ENCODE data around the gene CCDC33. TPM values are rescaled to one million over a fixed set of nuclear protein-coding genes. Genes with fewer than 3 reads are reported as not detected.

The CCDC33 gene
- total RNA-seq, 1 experiment from 2014 or later = not detected

DNA sequence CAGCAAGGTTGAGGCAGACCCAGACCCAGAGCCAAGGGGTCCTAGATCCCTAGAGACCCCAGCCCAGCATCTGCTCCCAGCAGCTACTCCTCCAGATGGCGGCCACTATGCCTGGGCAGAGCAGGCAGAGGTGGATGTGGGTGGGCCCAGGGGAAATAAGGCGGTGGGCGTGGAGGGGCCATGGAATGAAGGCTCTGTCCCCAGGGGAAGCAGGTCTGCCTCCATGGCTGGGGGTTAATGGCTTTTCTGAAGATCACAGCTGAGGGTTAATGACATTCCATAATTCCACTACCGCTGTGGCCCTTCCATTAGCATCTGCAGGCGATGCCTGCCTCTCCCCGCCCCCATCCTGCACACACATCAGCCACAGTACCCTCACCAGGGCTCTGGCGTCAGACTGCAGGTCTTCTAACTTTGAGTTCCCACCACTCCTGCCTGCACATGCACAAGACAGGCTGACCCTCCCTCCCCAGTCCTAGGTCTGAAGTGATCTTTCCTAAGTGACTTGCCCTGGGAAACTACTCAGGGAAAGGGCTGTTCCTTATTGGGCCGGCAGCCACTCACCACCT, 41.2 kb downstream of the CCDC33 start:
- DNase-seq (ENCODE audit: extremely low read depth, low read depth) = no peak

DNA sequence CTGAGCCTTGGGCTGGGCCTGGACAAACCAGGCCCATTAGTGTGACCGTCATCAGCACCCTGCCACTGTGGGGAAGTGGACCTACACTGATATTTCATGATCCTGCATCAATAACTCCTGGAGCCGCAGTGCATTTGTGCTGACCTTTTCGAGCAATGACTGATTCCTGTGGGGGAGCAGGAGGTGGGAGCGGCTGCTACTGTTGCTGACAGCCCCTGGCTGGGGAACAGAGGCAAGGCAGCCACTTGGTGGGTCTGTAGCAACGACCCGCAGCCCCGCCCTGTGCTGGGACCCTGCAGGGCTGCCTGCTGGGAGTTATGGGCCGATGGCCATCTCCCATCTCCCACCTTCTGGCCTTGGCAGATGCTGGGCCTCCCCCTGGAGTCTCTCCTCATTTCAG, 42.1 kb downstream of the CCDC33 start:
- DNase-seq (ENCODE audit: extremely low read depth, low read depth) = no peak

DNA sequence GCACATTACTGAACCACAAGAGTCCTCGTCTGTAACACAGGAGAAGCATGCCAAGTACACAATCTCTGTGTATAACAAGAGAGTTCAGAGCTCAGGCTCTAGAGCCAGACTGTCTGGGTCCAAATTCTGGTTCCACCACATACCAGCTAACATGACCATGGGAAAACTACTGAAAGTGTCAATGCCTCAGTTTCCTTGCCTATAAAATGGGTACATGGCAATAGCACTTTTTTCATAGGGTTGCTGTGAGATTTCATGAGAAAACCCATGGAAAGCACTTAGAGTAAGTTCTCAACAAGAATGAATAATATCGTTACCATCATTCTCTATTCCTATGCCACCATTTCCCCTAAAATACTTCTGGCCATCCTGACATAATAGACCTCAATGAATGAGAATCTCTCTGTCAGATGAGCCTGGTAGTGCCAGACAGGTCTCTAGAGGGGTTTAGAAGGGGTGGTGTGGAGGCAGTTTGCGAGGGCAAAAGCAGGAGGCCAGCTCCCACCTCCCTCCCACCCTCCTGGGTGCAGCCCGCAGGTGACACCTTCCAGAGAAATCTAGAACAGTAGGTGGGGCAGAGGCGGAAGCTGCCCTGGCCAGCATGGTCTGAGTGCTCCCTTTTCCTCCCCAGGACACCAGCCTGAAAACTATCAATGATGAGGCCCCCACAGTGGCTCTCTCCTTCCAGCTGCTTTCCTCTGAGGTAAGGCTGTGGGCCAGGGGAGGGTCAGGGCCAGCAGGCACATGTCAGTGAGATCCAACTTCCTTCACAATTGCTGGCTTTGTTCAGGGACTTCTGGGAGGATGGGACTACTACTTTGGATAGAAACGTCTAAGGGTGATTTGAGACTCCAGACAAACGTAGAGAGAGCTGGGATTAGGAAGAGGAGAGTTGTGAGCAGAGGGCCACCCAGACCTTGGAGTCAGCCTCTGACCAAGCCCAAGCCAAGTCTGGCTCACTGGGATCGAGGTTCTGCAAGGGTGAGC, 45.3 kb downstream of the CCDC33 start:
- DNase-seq (ENCODE audit: extremely low read depth, low read depth) = no peak

DNA sequence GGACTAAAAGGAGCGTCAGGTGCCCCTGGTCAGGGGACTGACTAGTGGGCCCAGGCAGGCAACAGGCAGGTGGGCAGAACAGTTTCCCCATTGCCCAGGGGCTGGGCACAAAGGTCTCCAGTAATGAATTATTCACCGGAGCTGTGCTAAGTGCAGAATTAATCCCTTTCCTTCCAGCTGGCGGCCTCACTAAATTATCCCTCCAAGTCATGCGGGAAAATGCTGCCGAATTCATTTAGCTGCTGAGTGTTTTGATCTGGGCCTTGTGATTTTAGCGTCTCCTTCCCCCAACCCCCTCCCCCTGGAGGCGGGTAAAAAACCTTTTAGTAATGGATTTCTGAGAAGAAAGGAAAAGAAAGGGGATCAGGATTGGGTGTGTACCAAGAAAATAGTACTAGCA, 47.2 kb downstream of the CCDC33 start:
- no peak for DNase-seq (ENCODE audit: extremely low read depth, low read depth)

GRCh38 chr15:74289671-74290070, 53.5 kb downstream of the CCDC33 start:
- no peak for DNase-seq (ENCODE audit: extremely low read depth, low read depth)

DNA sequence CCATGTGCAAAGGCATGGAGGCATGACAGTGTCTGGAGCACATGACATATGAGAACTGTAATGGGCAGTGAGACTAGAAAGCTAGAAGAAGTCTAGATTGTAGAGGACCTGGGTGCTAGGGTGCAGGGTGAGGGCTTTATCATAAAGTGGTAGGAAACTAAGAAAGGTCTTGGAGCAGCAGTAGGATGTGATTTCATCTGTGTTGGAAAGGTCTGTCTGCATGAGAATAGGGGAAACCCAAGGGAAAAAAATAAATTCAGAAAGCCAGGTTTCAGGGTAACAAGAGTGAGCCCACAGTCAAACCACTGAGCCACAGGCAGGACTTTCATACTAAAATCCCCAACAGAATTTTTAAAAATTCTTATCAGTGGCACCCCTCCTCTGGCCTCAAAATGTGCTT, 54.5 kb downstream of the CCDC33 start:
- no peak for DNase-seq (ENCODE audit: extremely low read depth, low read depth)

DNA sequence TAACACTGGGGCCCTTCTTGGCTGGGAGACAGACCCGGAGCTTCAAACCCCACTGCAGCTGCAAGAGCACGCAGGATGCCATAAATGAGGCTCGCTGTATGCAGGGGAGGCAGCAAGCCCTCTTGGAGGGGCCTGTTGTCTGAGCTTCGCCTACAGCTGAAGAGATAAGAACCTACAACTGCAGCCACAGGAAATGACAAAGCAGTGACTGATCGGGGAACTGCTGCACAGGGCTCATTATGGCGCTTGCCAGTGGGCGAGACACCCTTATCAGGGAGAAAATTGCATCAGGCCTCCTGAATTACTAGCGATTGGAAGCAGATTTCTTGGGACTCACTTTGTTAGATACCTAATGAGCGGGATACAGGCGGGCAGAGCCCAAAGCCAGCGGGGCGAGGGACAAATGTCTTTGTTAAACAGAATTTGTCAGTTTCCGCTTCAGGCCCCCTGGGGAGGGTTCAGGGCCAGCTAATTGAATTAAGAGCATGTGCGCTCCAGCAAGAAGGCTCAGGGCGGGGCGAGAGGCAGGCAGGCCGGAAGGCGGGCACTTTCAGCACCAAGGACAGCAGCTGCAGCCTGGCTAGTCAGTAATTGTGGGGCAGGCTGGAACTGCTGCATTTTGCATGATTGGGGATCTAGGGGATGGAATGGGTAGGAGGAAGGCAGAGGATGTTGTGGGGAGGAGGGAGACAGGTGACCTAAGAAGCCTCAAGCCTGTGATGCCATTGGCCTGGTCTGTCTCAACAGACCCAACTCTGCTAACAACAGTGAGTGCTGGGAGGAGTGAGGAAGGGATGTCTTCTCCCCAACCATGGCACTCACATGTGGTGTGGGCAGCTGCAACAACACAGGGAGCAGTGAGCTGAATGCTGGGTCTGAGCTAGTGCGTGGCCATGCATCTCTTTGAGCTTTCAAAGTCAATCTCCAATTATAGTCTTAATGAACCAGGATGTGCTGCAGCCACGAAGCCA, 55.3 kb downstream of the CCDC33 start:
- peak; percentile 60 for DNase-seq (ENCODE audit: extremely low read depth, low read depth)

DNA sequence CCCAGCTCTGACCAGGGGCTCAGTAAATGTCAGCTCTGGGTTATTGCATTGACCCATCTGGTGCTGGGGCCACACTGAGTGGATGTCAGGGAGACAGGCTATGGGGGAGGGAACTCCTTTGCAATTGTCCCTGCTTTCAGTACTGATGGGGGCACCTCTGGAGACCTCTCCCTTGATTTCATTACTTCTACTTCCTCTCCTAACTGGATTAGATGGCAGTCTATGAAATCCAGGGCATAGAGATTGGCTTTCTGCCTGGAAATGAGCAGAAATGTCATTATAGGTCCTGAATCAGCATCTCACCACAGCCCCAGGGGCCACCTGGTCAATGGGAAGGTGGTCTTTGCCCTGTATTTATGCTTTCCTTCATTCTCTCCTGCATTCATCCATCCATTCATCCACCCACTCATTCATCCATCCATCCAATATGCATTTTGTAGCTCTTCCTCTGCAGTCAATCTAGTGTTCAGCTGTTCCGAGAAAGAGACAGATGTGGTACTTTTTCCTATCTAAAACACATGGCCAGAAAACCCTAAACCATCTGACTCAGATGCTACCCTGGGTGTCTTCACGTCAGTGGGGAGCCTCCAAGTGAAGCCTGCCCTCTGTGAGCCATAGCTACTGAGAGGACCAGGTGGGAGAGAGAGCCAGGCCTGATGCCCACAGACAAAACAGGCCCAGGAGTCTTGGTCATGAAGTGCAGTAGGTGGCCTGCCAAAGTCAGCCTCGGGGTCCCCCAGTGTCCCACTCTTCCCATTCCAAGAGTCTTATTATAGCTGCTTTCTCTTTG, 57.1 kb downstream of the CCDC33 start:
- no peak for DNase-seq (ENCODE audit: extremely low read depth, low read depth)

DNA sequence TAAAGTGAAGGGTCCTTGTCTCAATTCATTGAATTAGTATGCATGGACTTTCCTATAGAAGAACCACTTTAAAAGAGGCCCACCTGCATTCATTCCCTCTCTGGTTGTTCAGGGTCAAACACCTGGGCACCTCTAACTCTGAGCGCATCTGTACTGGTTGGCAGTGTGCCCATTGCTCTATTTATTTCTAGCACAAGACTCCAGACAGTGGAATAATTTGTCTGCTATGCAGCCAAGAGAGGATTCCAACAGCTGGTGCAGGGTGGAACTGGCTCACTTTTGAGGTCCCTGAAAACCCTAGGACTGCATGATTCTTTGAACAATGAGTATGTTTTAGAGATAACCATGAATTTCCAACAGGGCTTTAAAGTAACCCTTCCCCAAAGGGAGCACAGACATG, 57.9 kb downstream of the CCDC33 start:
- no peak for DNase-seq (ENCODE audit: extremely low read depth, low read depth)

- DNase-seq (ENCODE audit: extremely low read depth, low read depth) = no peak
These were observed 59.7 kb downstream of the CCDC33 start for GRCh38 chr15:74295800-74296199.

DNA sequence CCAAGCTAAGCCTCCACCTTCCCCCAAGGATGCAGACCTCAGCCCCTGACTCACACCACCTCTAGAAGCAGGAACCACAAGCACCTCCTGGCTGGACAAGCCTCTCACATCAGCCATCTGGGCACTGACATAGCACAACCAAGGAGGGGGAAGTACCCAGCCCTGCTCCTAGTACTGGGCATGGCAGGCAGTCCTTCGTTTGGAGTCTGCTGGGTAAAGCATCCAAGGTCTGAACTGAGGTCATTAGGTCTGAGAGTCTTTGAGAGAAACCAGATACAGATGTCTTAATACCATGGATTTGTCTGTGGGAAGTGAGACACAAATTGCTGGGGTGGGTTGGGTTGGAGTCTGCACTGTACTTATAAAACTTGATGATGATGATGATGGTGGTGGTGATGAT, 61.8 kb downstream of the CCDC33 start:
- DNase-seq (ENCODE audit: extremely low read depth, low read depth) = no peak

DNA sequence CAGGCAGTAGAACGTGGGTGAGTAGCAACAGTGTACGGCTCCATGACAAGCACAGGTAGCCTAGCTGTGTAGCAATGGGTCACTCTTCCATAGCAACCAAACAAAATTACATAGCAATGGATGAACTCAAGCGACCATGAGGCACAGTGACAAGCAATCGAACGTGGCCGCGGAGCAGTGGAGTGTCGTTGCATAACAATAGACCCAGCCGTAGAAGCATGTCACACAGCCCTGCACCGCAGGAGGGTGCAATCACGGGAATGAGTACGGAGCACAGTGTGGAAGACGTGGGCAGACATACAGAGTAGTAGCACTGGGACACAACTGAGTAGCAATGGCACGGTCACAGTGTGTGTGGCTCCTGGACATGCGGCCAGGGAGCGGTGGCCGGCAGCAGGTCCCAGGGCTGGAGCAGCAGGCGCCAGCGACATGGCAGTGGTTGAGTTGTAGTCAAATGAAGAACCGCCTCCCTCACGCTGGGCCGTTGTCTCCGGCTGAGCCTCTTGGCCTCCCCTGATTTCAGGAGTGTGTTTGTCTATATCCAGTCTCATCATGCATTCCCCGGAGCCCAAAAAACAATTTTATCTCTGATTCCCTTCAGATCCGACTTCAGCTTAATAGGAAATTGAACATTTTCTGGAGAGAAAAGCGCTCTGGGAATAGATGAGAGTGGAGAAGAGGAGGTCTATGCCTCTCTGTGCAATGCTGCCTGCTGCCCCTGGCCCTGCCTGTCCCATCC, 64.1 kb downstream of the CCDC33 start:
- DNase-seq (ENCODE audit: extremely low read depth, low read depth) = no peak

DNA sequence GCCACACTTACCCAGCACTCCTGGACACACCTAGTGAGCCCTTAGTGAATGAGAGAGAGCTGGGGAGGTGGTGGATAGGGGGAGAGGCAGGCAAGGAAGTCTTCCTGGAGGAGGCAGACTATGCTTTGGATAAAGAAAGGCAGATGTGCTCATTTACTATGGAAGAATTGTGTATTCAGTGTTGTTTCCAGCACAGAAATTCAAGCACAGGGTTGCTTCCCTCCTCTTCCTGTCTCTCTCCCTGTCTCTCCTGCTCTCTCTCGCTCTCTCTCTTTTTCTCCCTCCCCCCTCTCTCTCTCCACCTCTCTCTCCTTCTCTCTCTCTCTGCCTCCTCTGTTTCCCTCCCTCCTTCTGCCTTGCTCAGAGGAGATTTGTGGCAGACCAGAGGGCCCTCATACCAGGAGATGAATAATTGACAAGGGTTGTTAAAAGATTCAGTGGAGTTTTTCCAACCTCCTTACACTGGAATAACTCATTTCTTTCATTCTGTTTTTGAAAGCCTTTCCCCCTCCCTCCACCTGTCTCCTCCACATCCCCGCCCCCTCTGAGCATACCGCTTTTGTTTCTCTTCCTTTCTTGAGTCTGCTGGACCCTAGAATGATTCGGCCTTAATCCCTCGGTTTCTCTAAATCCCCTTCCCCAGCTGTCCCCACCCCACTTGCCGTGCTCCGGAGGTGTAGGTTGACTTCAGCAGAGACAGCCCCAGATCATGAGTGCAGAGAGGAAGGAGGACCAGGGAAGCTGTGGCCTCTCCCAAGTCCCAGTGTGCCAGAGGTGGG, 65.6 kb downstream of the CCDC33 start:
- DNase-seq (ENCODE audit: extremely low read depth, low read depth) = no peak

- DNase-seq (ENCODE audit: extremely low read depth, low read depth) = no peak
These were observed 66.8 kb downstream of the CCDC33 start for GRCh38 chr15:74302821-74303359.

GRCh38 chr15:74303741-74304309, 67.7 kb downstream of the CCDC33 start:
- no peak for DNase-seq (ENCODE audit: extremely low read depth, low read depth)

GRCh38 chr15:74304431-74304830, 68.3 kb downstream of the CCDC33 start:
- no peak for DNase-seq (ENCODE audit: extremely low read depth, low read depth)

DNA sequence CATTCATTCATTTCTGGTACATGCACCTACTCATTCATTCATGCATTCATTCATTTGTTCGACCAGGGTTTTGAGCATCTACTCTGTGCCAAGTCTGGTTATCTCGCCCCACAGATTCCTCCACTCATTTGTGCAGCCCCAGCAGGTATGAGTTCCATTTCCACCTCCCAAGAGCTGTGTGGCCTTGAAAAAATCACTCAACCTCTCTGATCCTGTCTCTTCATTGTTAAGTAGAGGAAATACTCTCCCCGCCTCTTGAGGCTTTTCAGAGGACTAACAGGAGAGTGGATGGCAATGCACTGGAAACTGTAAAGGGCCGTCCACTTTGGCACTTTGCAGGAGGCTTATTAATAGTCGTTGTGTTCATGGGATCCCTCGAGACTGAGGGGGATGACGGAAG, 69.6 kb downstream of the CCDC33 start:
- DNase-seq (ENCODE audit: extremely low read depth, low read depth) = no peak

GRCh38 chr15:74306781-74307217, 70.7 kb downstream of the CCDC33 start:
- DNase-seq (ENCODE audit: extremely low read depth, low read depth) = no peak
